HCT116 (cell line): Measurements from ENCODE around the gene SLC6A19. TPM values are rescaled to one million over a fixed set of nuclear protein-coding genes. Genes with fewer than 3 reads are reported as not detected.

Experiments
- ATAC-seq: fragments of 200-7000 bp; cut with Tn5 transposase; 2 replicates; pipeline ENCODE4 v1.9.1; 2020; ENCODE audit warnings: mild to moderate bottlenecking, moderate library complexity
- BruUV-seq: library from RNA; stranded (reverse); fragments of 400-500 nt; replicated peaks from 2 replicates; lab custom pipeline; 2021; lab: Mats Ljungman, UMichigan
- CTCF ChIA-PET: fragments of 300-600 bp; sonication (Branson Sonifier 250); formaldehyde crosslinking; loops from one replicate; lab custom pipeline; 2021; ENCODE audit warnings: antibody characterized with exemption; lab: Charles Lee
- POLR2A ChIA-PET: fragments of 300-600, 350-600 bp; sonication (Branson Sonifier 250); formaldehyde crosslinking; loops from one replicate; lab custom pipeline; 2021; ENCODE audit warnings: antibody characterized with exemption; lab: Charles Lee
- RAD21 ChIA-PET, 2 experiments: fragments of 300-600 bp; sonication (Branson Sonifier 250); formaldehyde crosslinking; loops; one replicate each; lab custom pipeline; 2023; ENCODE audit warnings: low total read pairs in 2 of 2; ENCODE audit not compliant: uncharacterized antibody in 2 of 2, unreplicated experiment in 2 of 2, low non-redundant PET in 1 of 2; lab: Charles Lee
- DNase-seq: peaks from one replicate; pipeline ENCODE4 v3.0.0-alpha.2; 2010; ENCODE audit warnings: low read depth, low spot score
- H2AFZ ChIP-seq: fragments of 200-600 bp; shearing (Covaris generic), sonication (generic); 2 replicates; pipeline ENCODE4 v1.6.1; 2017; ENCODE audit warnings: low read depth, mixed run types, mixed read lengths, antibody characterized with exemption, low read length; ENCODE audit not compliant: poor library complexity, severe bottlenecking
- H3K27ac ChIP-seq: 2 replicates; pipeline ENCODE4 v1.5.1; 2012; ENCODE audit warnings: low read depth, low read length
- H3K27me3 ChIP-seq: fragments of 200-600 bp; sonication (generic); 2 replicates; pipeline ENCODE4 v1.6.1; 2016; ENCODE audit warnings: mixed run types, low read length, mixed read lengths; ENCODE audit not compliant: insufficient read depth
- H3K36me3 ChIP-seq, 2 experiments: fragments of 200-500 bp in 1 of 2; fragments of 200-600 bp in 1 of 2; sonication (Bioruptor generic) in 1 of 2; sonication (generic) in 1 of 2; 2 replicates each; pipeline versions ENCODE4 v1.5.1 to v1.6.1; 2014 to 2016; ENCODE audit warnings: low read length in 2 of 2, inconsistent platforms in 1 of 2, mixed read lengths in 1 of 2, mixed run types in 1 of 2; ENCODE audit not compliant: insufficient read depth in 2 of 2, control insufficient read depth in 1 of 2
- H3K4me1 ChIP-seq, 2 experiments: fragments of 200-600 bp in 1 of 2; sonication (generic) in 1 of 2; 2 replicates each; pipeline versions ENCODE4 v1.5.1 to v1.6.1; 2012 to 2017; ENCODE audit warnings: low read length in 2 of 2, inconsistent platforms in 1 of 2, mild to moderate bottlenecking in 1 of 2, mixed read lengths in 1 of 2, mixed run types in 1 of 2, moderate library complexity in 1 of 2; ENCODE audit not compliant: insufficient read depth in 2 of 2, control insufficient read depth in 1 of 2
- H3K4me2 ChIP-seq: fragments of 200-600 bp; sonication (generic); 2 replicates; pipeline ENCODE4 v1.6.1; 2017; ENCODE audit warnings: mixed run types, low read length, mixed read lengths
- H3K4me3 ChIP-seq, 2 experiments: fragments of 200-600 bp in 1 of 2; sonication (generic) in 1 of 2; replicated peaks in 1 of 2; 2 replicates each; pipeline ENCODE4 v1.5.1; 2011 to 2016; ENCODE audit warnings: low read length in 2 of 2, control low read depth in 1 of 2, low read depth in 1 of 2, mild to moderate bottlenecking in 1 of 2, mixed read lengths in 1 of 2, mixed run types in 1 of 2
- H3K79me2 ChIP-seq: fragments of 200-600 bp; sonication (generic); 2 replicates; pipeline ENCODE4 v1.6.1; 2017; ENCODE audit warnings: mild to moderate bottlenecking, mixed run types, low read length, moderate library complexity, mixed read lengths; ENCODE audit not compliant: insufficient read depth
- H3K9ac ChIP-seq: fragments of 200-600 bp; sonication (generic); 2 replicates; pipeline ENCODE4 v1.6.1; 2016; ENCODE audit warnings: low read length, mixed read lengths
- H3K9me2 ChIP-seq: fragments of 200-600 bp; sonication (generic), shearing (Covaris generic); 2 replicates; pipeline ENCODE4 v1.6.1; 2017; ENCODE audit warnings: mixed run types, mild to moderate bottlenecking, moderate library complexity; ENCODE audit not compliant: insufficient read depth
- H3K9me3 ChIP-seq, 2 experiments: fragments of 200-500 bp in 1 of 2; fragments of 200-600 bp in 1 of 2; sonication (Bioruptor generic) in 1 of 2; sonication (generic) in 1 of 2; 2 replicates each; pipeline ENCODE4 v1.6.1; 2014 to 2017; ENCODE audit warnings: low read length in 2 of 2, mixed read lengths in 2 of 2, inconsistent platforms in 1 of 2, low read depth in 1 of 2, mild to moderate bottlenecking in 1 of 2, mixed run types in 1 of 2, moderate library complexity in 1 of 2; ENCODE audit not compliant: control insufficient read depth in 1 of 2, insufficient read depth in 1 of 2
- H4K20me1 ChIP-seq: fragments of 200-600 bp; sonication (generic), shearing (Covaris generic); 2 replicates; pipeline ENCODE4 v1.6.1; 2017; ENCODE audit warnings: mixed run types, mild to moderate bottlenecking, moderate library complexity; ENCODE audit not compliant: insufficient read depth
- CBX3 ChIP-seq: IDR thresholded peaks from 2 replicates; pipeline ENCODE4 v1.6.1; 2012; ENCODE audit warnings: low read depth
- FOSL1 ChIP-seq: IDR thresholded peaks from 2 replicates; pipeline ENCODE4 v1.6.1; 2012; ENCODE audit warnings: low read depth
- POLR2AphosphoS5 ChIP-seq: IDR thresholded peaks from 2 replicates; pipeline ENCODE4 v1.6.1; 2011; ENCODE audit warnings: mild to moderate bottlenecking, low read depth, low read length, moderate library complexity
- RAD21 ChIP-seq: IDR thresholded peaks from 2 replicates; pipeline ENCODE4 v1.6.1; 2012; ENCODE audit warnings: low read depth, mild to moderate bottlenecking
- SP1 ChIP-seq: IDR thresholded peaks from 2 replicates; pipeline ENCODE4 v1.6.1; 2012; ENCODE audit warnings: low read depth
- ZFX ChIP-seq: fragments of 450-650 bp; IDR thresholded peaks from 2 replicates; pipeline ENCODE4 v1.6.1; 2017
- intact Hi-C: fragments of 100-400 bp; cut with micrococcal nuclease; formaldehyde crosslinking; loops from 2 replicates; pipeline ENCODE4 v1.10.0; 2022
- total RNA-seq: library from RNA; stranded (reverse); gene quantifications from one replicate; pipeline ENCODE4 v1.2.1, GENCODE V29; 2021; ENCODE audit not compliant: unreplicated experiment
- TF ChIP-seq, protein P1 (sequence below), 3 experiments: fragments of 200-600 bp in 1 of 3; sonication (generic) in 1 of 3; IDR thresholded peaks in 2 of 3; conservative IDR thresholded peaks in 1 of 3; 2 replicates each; pipeline ENCODE4 v1.5.1; 2012 to 2017; ENCODE audit warnings: low read depth in 2 of 3, low read length in 2 of 3, antibody characterized with exemption in 1 of 3, borderline replicate concordance in 1 of 3, control low read depth in 1 of 3, mild to moderate bottlenecking in 1 of 3, mixed read lengths in 1 of 3, mixed run types in 1 of 3, moderate library complexity in 1 of 3; ENCODE audit not compliant: insufficient read depth in 1 of 3

SLC6A19 gene
- total RNA-seq, 1 experiment from 2014 or later = not detected

DNA sequence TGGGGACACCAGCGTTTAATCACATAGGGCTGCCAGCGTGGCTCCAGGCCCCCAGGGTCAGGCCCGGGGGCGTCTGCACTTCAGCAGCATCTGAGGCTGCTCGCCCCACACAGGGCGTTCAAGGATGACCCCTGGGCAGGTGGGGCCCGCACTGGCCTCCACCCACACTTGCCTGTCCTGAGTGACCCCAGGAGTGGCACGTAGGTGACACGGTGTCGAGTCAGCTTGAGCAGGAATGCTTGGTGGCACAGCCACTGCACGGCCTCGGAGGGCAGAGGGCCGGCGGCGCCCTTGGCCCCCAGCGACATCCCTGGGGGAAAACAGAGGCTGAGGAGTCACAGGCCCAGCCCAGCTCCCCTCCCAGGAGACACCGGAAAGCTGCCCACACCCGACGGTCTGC, 52.8 kb downstream of the SLC6A19 start:
- TF ChIP-seq SP1 = no peak
- no peak for TF ChIP-seq FOSL1
- no peaks in the 10 kb centered on the region for H3K79me2 ChIP-seq
- no peaks in the 10 kb centered on the region for H3K9me2 ChIP-seq
- DNase-seq (no peak), ATAC-seq (no peak)
- CTCF ChIA-PET = no interaction called here
- RAD21 ChIA-PET = no interaction called here
- no TSS peak for BruUV-seq
- H3K4me1 ChIP-seq = peaks cover 0 to 2% of the 10 kb centered on the region in 2 experiments; a peak in 1 of 4 replicates
- H3K27ac ChIP-seq = no peak overlapping the region
- H3K4me2 ChIP-seq = no peak overlapping the region
- no peaks in the 10 kb centered on the region for H3K9me3 ChIP-seq
- POLR2A ChIA-PET = no interaction called here
- H2AFZ ChIP-seq = no peak overlapping the region
- H3K4me3 ChIP-seq = no peak overlapping the region
- H3K27me3 ChIP-seq = no peaks in the 10 kb centered on the region
- intact Hi-C loops = no loop called here
- H3K36me3 ChIP-seq = no peaks in the 10 kb centered on the region
- no peak overlapping the region for H3K9ac ChIP-seq
- no peaks in the 10 kb centered on the region for H4K20me1 ChIP-seq

- Histone ChIP-seq H3K4me2 (no peak overlapping the region), H2AFZ (no peak overlapping the region), H3K9ac (no peak overlapping the region), H3K27me3 (no peaks in the 10 kb centered on the region), H3K4me1 (peaks cover 0 to 2% of the 10 kb centered on the region in 2 experiments; a peak in 1 of 4 replicates), H4K20me1 (no peaks in the 10 kb centered on the region), H3K27ac (no peak overlapping the region), H3K36me3 (no peaks in the 10 kb centered on the region), H3K79me2 (no peaks in the 10 kb centered on the region), H3K9me2 (no peaks in the 10 kb centered on the region), H3K9me3 (no peaks in the 10 kb centered on the region), H3K4me3 (no peak overlapping the region)
- intact Hi-C loops = no loop called here
- DNase-seq = no peak
- no TSS peak for BruUV-seq
- ChIA-PET CTCF (no interaction called here), RAD21 (no interaction called here), POLR2A (no interaction called here)
- no peak for ATAC-seq
- TF ChIP-seq, protein P1, sequence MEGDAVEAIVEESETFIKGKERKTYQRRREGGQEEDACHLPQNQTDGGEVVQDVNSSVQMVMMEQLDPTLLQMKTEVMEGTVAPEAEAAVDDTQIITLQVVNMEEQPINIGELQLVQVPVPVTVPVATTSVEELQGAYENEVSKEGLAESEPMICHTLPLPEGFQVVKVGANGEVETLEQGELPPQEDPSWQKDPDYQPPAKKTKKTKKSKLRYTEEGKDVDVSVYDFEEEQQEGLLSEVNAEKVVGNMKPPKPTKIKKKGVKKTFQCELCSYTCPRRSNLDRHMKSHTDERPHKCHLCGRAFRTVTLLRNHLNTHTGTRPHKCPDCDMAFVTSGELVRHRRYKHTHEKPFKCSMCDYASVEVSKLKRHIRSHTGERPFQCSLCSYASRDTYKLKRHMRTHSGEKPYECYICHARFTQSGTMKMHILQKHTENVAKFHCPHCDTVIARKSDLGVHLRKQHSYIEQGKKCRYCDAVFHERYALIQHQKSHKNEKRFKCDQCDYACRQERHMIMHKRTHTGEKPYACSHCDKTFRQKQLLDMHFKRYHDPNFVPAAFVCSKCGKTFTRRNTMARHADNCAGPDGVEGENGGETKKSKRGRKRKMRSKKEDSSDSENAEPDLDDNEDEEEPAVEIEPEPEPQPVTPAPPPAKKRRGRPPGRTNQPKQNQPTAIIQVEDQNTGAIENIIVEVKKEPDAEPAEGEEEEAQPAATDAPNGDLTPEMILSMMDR (IDR thresholded peaks at IDR 0.05 in 2 of 3, conservative IDR thresholded peaks at IDR 0.05 in 1 of 3; ENCODE audit: borderline replicate concordance in 1 of 3, insufficient read depth in 1 of 3, low read depth in 2 of 3, low read length in 2 of 3) = no peak
- TF ChIP-seq POLR2AphosphoS5 (no peak), ZFX (no peak), CBX3 (no peak), RAD21 (no peak)
These were observed 53.7 kb downstream of the SLC6A19 start for GRCh38 chr5:1255081-1255561.
